ENCODE results near the gene ATP10A. TPM values are rescaled to one million over a fixed set of nuclear protein-coding genes. Genes with fewer than 3 reads are reported as not detected.

Gene ATP10A
- total RNA-seq, 1 donor from 2014 or later = 71.9 TPM

DNA sequence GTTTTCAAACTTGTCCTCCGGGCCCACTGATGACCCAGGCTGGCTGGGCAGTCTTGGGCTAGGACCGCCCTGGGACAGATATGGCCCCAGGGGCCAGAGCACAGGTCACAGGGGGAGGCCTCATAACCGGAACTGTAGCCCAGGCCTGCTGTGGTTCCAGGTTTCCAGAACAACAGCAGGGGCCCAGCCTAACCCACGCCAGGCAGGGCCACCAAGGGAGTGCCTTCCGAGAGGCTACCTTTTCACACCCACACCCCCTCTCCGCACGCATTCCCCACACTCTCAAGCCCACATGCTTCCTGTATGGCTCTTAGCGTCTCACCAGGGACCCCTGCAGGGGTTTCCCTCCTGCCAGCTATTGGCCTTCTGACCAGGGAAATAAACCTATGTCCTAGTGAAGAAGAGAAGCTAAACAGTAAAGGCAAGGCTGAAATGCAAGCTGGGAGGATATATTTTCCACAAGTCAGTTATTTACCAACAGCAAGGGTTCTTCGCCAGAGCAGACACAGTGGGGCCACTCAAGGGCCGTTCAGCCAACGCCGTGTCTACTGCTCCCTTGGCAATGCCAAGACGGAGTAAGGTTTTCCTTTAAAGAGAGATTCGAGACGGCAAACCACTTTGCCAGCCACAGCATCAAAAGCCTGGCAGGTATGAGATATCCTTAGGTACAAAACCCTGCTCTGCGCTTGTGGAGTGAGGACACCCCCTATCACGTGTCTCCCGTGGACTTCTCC is 135.1 kb downstream of the ATP10A start:
- Mint-ChIP-seq H3K36me3 (ENCODE audit: unreplicated experiment) (peaks cover 34% of the 10 kb centered on the region), H3K4me3 (ENCODE audit: unreplicated experiment) (no peak overlapping the region), H3K4me1 (ENCODE audit: unreplicated experiment) (peaks cover 38% of the 10 kb centered on the region), H3K27me3 (ENCODE audit: unreplicated experiment) (no peaks in the 10 kb centered on the region), H3K27ac (ENCODE audit: unreplicated experiment) (peak overlapping the region; percentile 85), H3K9me3 (ENCODE audit: unreplicated experiment) (no peaks in the 10 kb centered on the region)
- TF ChIP-seq, protein P1, sequence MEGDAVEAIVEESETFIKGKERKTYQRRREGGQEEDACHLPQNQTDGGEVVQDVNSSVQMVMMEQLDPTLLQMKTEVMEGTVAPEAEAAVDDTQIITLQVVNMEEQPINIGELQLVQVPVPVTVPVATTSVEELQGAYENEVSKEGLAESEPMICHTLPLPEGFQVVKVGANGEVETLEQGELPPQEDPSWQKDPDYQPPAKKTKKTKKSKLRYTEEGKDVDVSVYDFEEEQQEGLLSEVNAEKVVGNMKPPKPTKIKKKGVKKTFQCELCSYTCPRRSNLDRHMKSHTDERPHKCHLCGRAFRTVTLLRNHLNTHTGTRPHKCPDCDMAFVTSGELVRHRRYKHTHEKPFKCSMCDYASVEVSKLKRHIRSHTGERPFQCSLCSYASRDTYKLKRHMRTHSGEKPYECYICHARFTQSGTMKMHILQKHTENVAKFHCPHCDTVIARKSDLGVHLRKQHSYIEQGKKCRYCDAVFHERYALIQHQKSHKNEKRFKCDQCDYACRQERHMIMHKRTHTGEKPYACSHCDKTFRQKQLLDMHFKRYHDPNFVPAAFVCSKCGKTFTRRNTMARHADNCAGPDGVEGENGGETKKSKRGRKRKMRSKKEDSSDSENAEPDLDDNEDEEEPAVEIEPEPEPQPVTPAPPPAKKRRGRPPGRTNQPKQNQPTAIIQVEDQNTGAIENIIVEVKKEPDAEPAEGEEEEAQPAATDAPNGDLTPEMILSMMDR (IDR thresholded peaks at IDR 0.05) = no peak
- DNase-seq (ENCODE audit: extremely low spot score, unreplicated experiment) = peak; percentile 66

DNA sequence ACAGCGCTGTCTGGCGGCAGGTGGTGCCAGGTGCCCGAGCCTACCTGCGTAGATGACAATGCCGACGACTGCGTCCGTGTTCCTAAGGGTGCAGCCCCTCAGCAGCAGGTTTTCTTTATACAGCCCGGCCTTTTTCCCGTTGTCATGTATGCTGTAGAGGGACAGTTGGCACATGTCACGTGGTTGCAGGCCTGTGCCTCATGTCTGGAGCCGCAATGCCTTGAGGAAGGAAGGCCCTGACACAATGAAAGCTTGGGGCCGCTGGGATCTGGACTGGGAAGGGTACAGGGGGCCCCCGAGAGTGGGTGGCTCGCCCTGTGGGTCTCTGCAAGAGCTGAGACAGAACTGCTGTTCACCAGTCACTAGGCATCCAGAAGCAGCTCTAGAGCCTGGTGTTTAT is 136.0 kb downstream of the ATP10A start:
- TF ChIP-seq, protein P1 (IDR thresholded peaks at IDR 0.05) = no peak
- H3K9me3 Mint-ChIP-seq (ENCODE audit: unreplicated experiment) = no peaks in the 10 kb centered on the region
- no peaks in the 10 kb centered on the region for H3K27me3 Mint-ChIP-seq (ENCODE audit: unreplicated experiment)

DNA sequence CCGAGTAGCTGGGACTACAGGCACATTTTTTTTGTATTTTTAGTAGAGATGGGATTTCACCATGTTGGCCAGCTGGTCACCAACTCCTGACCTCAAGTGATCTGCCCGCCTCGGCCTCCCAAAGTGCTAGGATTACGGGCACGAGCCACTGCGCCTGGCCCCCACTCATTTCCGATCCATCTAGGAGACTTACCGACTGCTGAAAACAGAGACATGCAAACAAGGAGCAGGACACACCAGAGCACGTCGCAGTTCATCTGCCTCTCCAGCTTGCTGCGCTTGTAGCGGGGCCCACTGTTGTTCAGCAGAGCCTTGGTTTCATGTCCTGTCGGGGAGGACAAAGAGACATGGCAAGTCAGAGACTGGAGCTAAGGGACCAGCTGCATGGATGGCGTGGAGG is 137.4 kb downstream of the ATP10A start:
- Mint-ChIP-seq H3K4me1 (ENCODE audit: unreplicated experiment) (peaks cover 28% of the 10 kb centered on the region), H3K27ac (ENCODE audit: unreplicated experiment) (no peak overlapping the region), H3K27me3 (ENCODE audit: unreplicated experiment) (no peaks in the 10 kb centered on the region)

More for the DNA sequence above, 136.0 kb downstream of the ATP10A start:
- peak overlapping the region; percentile 85 for H3K27ac Mint-ChIP-seq (ENCODE audit: unreplicated experiment)
- H3K36me3 Mint-ChIP-seq (ENCODE audit: unreplicated experiment) = peaks cover 38% of the 10 kb centered on the region
- H3K4me3 Mint-ChIP-seq (ENCODE audit: unreplicated experiment) = no peak overlapping the region
- peaks cover 37% of the 10 kb centered on the region for H3K4me1 Mint-ChIP-seq (ENCODE audit: unreplicated experiment)
- peak; percentile 40 for DNase-seq (ENCODE audit: extremely low spot score, unreplicated experiment)

DNA sequence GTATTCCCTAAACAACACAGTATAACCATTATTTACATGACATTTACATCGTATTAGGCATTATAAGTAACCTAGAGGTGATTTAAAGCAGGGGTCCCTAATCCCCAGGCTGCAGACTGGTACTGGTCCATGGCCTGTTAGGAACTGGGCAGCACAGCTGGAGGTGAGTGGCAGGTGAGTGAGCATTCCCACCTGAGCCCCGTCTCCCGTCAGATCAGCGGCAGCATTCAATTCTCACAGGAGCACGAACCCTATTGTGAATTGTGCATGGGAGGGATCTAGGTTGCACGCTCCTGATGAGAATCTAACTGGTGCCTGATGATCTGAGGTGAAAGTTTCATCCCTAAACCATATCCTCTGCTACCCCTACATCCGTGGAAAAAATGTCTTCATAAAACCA is 138.2 kb downstream of the ATP10A start:
- peak; percentile 42 for DNase-seq (ENCODE audit: extremely low spot score, unreplicated experiment)
- Mint-ChIP-seq H3K27me3 (ENCODE audit: unreplicated experiment) (no peaks in the 10 kb centered on the region), H3K27ac (ENCODE audit: unreplicated experiment) (no peak overlapping the region), H3K4me3 (ENCODE audit: unreplicated experiment) (no peak overlapping the region), H3K9me3 (ENCODE audit: unreplicated experiment) (no peaks in the 10 kb centered on the region), H3K4me1 (ENCODE audit: unreplicated experiment) (peaks cover 28% of the 10 kb centered on the region), H3K36me3 (ENCODE audit: unreplicated experiment) (peaks cover 46% of the 10 kb centered on the region)
- TF ChIP-seq, protein P1 (IDR thresholded peaks at IDR 0.05) = no peak

More for the DNA sequence above, 137.4 kb downstream of the ATP10A start:
- no peak overlapping the region for H3K4me3 Mint-ChIP-seq (ENCODE audit: unreplicated experiment)
- H3K36me3 Mint-ChIP-seq (ENCODE audit: unreplicated experiment) = peaks cover 39% of the 10 kb centered on the region
- TF ChIP-seq, protein P1 (IDR thresholded peaks at IDR 0.05) = no peak
- peak; percentile 65 for DNase-seq (ENCODE audit: extremely low spot score, unreplicated experiment)
- no peaks in the 10 kb centered on the region for H3K9me3 Mint-ChIP-seq (ENCODE audit: unreplicated experiment)

DNA sequence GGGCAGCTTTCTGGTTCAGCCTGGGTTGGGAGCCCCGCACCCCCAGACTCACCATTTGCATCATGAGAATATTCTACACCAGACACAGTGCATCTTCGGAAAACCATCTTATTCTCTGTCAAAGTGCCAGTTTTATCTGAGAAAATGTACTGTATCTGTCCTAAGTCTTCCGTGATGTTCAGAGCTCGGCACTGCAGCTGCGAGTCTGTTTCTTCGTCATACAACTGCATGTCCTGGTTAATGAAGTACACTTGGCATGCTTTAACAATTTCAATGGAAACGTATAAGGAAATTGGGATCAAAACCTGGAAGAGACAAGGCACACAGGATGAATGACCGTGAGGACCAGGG is 141.5 kb downstream of the ATP10A start:
- H3K9me3 Mint-ChIP-seq (ENCODE audit: unreplicated experiment) = no peaks in the 10 kb centered on the region
- H3K4me3 Mint-ChIP-seq (ENCODE audit: unreplicated experiment) = no peak overlapping the region
- peaks cover 59% of the 10 kb centered on the region for H3K36me3 Mint-ChIP-seq (ENCODE audit: unreplicated experiment)
- TF ChIP-seq, protein P1 (IDR thresholded peaks at IDR 0.05) = no peak
- H3K27ac Mint-ChIP-seq (ENCODE audit: unreplicated experiment) = peak overlapping the region; percentile 40
- DNase-seq (ENCODE audit: extremely low spot score, unreplicated experiment) = no peak
- H3K4me1 Mint-ChIP-seq (ENCODE audit: unreplicated experiment) = peaks cover 11% of the 10 kb centered on the region
- H3K27me3 Mint-ChIP-seq (ENCODE audit: unreplicated experiment) = no peaks in the 10 kb centered on the region

All from osteocyte (in vitro differentiated cells).